SK-N-SH treated with all-trans-retinoic acid at 6 μM for 48 hours (cell line): Measurements from ENCODE around the gene ZNF71.

Source experiments
- ATAC-seq: fragments of 200-7000 bp; cut with Tn5 transposase; 3 replicates; pipeline ENCODE4 v1.9.1; 2020; ENCODE audit warnings: mild to moderate bottlenecking, moderate library complexity
- ARNTL ChIP-seq: fragments of 450-650 bp; formaldehyde crosslinking; IDR thresholded peaks from 2 replicates; pipeline ENCODE4 v1.5.0; 2020; ENCODE audit warnings: low read depth, mild to moderate bottlenecking, moderate library complexity, borderline replicate concordance
- BACH2 ChIP-seq: fragments of 250-450 bp; sonication (Bioruptor Pico); IDR thresholded peaks from 2 replicates; pipeline ENCODE4 v1.9.0; 2021; ENCODE audit warnings: mild to moderate bottlenecking, borderline replicate concordance
- CSDC2 ChIP-seq: fragments of 250-450 bp; sonication (Bioruptor Pico); IDR thresholded peaks from 2 replicates; pipeline ENCODE4 v1.5.0; 2020; ENCODE audit warnings: mild to moderate bottlenecking, moderate library complexity
- ESRRG ChIP-seq: fragments of 250-450 bp; sonication (Bioruptor Pico); IDR thresholded peaks from 2 replicates; pipeline ENCODE4 v1.6.1; 2021; ENCODE audit warnings: mild to moderate bottlenecking
- GLIS3 ChIP-seq: fragments of 250-450 bp; sonication (Bioruptor Pico); IDR thresholded peaks from 2 replicates; pipeline ENCODE4 v1.5.0; 2020; ENCODE audit warnings: mild to moderate bottlenecking, moderate library complexity
- ISL1 ChIP-seq: fragments of 250-450 bp; sonication (Bioruptor Pico); IDR thresholded peaks from 2 replicates; pipeline ENCODE4 v2.1.2; 2022; ENCODE audit warnings: mild to moderate bottlenecking, moderate library complexity
- OSR1 ChIP-seq: fragments of 250-450 bp; sonication (Bioruptor Pico); IDR thresholded peaks from 2 replicates; pipeline ENCODE4 v1.8.0; 2022; ENCODE audit warnings: moderate library complexity, mild to moderate bottlenecking, inconsistent platforms
- PPARA ChIP-seq: fragments of 250-450 bp; sonication (Bioruptor Pico); IDR thresholded peaks from 2 replicates; pipeline ENCODE4 v1.5.0; 2020; ENCODE audit warnings: mild to moderate bottlenecking, borderline replicate concordance
- RARB ChIP-seq: fragments of 250-450 bp; sonication (Bioruptor Pico); IDR thresholded peaks from 2 replicates; pipeline ENCODE4 v1.8.0; 2021; ENCODE audit warnings: mild to moderate bottlenecking, moderate library complexity
- SNAI2 ChIP-seq: fragments of 250-450 bp; sonication (Bioruptor Pico); IDR thresholded peaks from 2 replicates; pipeline ENCODE4 v1.5.0; 2020; ENCODE audit warnings: mild to moderate bottlenecking, moderate library complexity
- TCF4 ChIP-seq: fragments of 250-450 bp; sonication (Bioruptor Pico); IDR thresholded peaks from 2 replicates; pipeline ENCODE4 v1.8.0; 2021; ENCODE audit warnings: mild to moderate bottlenecking, moderate library complexity, borderline replicate concordance
- TOX ChIP-seq: fragments of 250-450 bp; sonication (Bioruptor Pico); IDR thresholded peaks from 2 replicates; pipeline ENCODE4 v1.8.0; 2021; ENCODE audit warnings: mild to moderate bottlenecking, moderate library complexity, borderline replicate concordance
- ZC3H10 ChIP-seq: fragments of 250-450 bp; sonication (Bioruptor Pico); IDR thresholded peaks from 2 replicates; pipeline ENCODE4 v1.5.1; 2021; ENCODE audit warnings: mild to moderate bottlenecking, moderate library complexity
- ZFP3 ChIP-seq: fragments of 250-450 bp; sonication (Bioruptor Pico); IDR thresholded peaks from 2 replicates; pipeline ENCODE4 v1.5.0; 2020; ENCODE audit warnings: mild to moderate bottlenecking, moderate library complexity
- ZFP30 ChIP-seq: fragments of 450-650 bp; formaldehyde crosslinking; IDR thresholded peaks from 2 replicates; pipeline ENCODE4 v1.5.0; 2022; ENCODE audit warnings: mild to moderate bottlenecking, moderate library complexity
- ZNF565 ChIP-seq: fragments of 450-650 bp; formaldehyde crosslinking; conservative IDR thresholded peaks from 2 replicates; pipeline ENCODE4 v1.5.0; 2020; ENCODE audit warnings: low read depth, mild to moderate bottlenecking, moderate library complexity
- ZNF70 ChIP-seq: fragments of 450-650 bp; formaldehyde crosslinking; IDR thresholded peaks from 2 replicates; pipeline ENCODE4 v1.5.0; 2020; ENCODE audit warnings: mild to moderate bottlenecking, moderate library complexity
- ZNF8 ChIP-seq: fragments of 450-650 bp; formaldehyde crosslinking; IDR thresholded peaks from 2 replicates; pipeline ENCODE4 v1.5.0; 2020; ENCODE audit warnings: mild to moderate bottlenecking, moderate library complexity
- TF ChIP-seq, protein P1 (sequence below): fragments of 250-450 bp; sonication (Bioruptor Pico); IDR thresholded peaks from 2 replicates; pipeline ENCODE4 v1.5.0; 2020; ENCODE audit warnings: mild to moderate bottlenecking, moderate library complexity
- TF ChIP-seq, protein P2 (sequence below): fragments of 250-450 bp; sonication (Bioruptor Pico); IDR thresholded peaks from 2 replicates; pipeline ENCODE4 v1.5.1; 2021; ENCODE audit warnings: mild to moderate bottlenecking, moderate library complexity
- TF ChIP-seq, protein P3 (sequence below): fragments of 250-450 bp; sonication (Bioruptor Pico); IDR thresholded peaks from 2 replicates; pipeline ENCODE4 v1.8.0; 2020; ENCODE audit warnings: mild to moderate bottlenecking, moderate library complexity, borderline replicate concordance

The ZNF71 gene

DNA sequence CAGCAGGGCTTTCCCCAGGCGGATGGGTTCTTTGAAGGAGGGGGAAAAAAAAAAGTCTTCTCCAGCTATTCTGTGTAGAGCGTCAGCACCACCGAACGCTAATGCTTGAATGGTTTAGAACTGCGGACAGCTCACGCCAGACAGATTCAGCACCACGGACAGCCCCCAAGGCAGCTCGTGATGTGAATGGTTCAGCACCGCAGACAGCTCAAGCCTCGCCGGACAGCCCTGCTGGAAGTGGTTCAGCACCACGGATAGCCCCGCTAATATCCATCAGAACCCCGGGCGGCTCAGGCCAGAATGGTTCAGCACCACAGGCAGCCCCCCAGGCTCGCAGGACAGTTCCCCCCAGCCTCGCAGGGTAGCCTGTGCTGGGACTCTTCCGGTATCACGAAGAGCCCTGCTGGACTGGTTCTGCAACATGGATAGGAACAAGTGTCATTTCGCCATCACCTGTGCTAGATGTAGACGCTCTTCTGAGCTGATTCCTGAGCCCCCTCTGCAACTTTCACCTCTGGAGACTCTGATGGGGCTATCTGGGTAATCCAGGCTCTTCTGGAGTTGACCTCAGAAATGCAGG, 43.0 kb downstream of the ZNF71 start:
- no peak for ATAC-seq
- TF ChIP-seq ZNF70 (CRISPR knock-in tag) (no peak), ZFP3 (CRISPR knock-in tag) (peak; percentile 79), PPARA (CRISPR knock-in tag) (no peak), CSDC2 (CRISPR knock-in tag) (peak; percentile 95), ISL1 (peak; percentile 17; the same call in 1 of the 2 replicates), ZC3H10 (no peak), RARB (CRISPR knock-in tag) (no peak), BACH2 (CRISPR knock-in tag) (no peak), GLIS3 (CRISPR knock-in tag) (no peak), ZFP30 (no peak), SNAI2 (no peak)
- TF ChIP-seq, protein P1, sequence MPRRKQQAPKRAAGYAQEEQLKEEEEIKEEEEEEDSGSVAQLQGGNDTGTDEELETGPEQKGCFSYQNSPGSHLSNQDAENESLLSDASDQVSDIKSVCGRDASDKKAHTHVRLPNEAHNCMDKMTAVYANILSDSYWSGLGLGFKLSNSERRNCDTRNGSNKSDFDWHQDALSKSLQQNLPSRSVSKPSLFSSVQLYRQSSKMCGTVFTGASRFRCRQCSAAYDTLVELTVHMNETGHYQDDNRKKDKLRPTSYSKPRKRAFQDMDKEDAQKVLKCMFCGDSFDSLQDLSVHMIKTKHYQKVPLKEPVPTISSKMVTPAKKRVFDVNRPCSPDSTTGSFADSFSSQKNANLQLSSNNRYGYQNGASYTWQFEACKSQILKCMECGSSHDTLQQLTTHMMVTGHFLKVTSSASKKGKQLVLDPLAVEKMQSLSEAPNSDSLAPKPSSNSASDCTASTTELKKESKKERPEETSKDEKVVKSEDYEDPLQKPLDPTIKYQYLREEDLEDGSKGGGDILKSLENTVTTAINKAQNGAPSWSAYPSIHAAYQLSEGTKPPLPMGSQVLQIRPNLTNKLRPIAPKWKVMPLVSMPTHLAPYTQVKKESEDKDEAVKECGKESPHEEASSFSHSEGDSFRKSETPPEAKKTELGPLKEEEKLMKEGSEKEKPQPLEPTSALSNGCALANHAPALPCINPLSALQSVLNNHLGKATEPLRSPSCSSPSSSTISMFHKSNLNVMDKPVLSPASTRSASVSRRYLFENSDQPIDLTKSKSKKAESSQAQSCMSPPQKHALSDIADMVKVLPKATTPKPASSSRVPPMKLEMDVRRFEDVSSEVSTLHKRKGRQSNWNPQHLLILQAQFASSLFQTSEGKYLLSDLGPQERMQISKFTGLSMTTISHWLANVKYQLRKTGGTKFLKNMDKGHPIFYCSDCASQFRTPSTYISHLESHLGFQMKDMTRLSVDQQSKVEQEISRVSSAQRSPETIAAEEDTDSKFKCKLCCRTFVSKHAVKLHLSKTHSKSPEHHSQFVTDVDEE (CRISPR knock-in tag), result peak; percentile 33; the same call in 1 of the 2 replicates

DNA sequence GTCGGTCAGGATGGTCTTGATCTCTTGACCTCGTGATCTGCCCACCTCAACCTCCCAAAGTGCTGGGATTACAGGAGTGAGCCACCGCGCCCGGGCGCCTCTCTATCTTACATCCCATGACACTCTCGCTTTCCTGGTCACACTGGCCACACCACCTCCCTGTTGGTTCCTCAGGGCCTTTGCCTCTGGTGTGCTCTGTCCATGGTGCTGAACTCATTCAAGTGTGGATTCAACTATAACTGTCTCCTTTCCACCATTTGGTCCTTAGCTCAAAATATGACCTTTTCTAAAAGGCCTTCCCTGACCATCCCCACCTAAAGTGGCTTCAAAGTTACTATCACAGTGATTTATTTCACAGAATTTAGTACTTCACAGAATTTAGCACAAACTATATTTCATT, 44.1 kb downstream of the ZNF71 start:
- TF ChIP-seq ARNTL (no peak), SNAI2 (no peak), GLIS3 (CRISPR knock-in tag) (no peak), OSR1 (CRISPR knock-in tag) (no peak), TCF4 (CRISPR knock-in tag) (no peak), ZNF8 (no peak)
- TF ChIP-seq, protein P1 (CRISPR knock-in tag), result no peak
- TF ChIP-seq, all 23 proteins: peak for 0
- no peak for ATAC-seq

DNA sequence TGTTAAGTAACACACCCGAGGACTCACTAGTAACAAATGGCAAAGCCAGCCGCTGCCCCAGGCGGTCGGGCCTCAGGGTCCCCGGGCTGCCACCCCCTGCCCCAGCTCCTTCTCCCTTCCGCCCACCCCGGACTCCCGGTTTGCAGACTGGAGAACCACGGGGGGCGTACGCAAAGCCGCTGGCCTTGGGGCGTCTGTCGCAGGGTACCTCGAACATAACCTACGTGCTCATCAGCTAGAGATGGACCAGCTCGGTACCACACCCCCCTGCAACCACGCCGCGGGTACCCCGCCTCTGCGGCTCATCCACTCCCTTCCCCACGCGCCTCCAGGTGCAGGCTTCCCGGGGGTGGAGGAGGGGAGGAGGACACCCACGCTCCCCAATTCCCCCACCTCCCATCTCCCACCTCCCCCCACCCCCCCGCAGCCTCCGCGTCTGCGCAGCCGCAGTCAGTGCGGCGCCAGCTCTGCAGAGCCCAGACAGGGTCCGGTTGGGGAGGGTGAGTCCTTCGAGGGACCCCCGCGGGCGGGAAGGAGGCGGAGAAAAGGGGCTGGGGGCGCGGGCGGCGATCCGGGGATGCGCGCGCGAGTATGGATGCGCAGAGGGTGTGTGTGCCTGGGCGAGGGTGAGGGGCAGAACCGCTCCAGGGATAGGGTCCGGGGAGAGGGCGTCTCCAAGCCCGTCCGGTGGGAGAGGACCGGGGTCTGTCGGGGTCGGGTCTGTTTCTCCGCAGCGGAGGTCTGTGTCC, 47.8 kb downstream of the ZNF71 start, which contains the start of gene SMIM17:
TSS of gene SMIM17 (plus strand) at position 449 of the 749 bp plus-strand sequence. CDS start 2,509 bp downstream, outside the sequence.
- TF ChIP-seq ESRRG (CRISPR knock-in tag), result no peak
- no peak for TF ChIP-seq TOX (CRISPR knock-in tag)
- no peak for TF ChIP-seq ZC3H10
- no peak for TF ChIP-seq GLIS3 (CRISPR knock-in tag)
- no peak for TF ChIP-seq ISL1
- no peak for TF ChIP-seq ZNF70 (CRISPR knock-in tag)
- no peak for ATAC-seq

DNA sequence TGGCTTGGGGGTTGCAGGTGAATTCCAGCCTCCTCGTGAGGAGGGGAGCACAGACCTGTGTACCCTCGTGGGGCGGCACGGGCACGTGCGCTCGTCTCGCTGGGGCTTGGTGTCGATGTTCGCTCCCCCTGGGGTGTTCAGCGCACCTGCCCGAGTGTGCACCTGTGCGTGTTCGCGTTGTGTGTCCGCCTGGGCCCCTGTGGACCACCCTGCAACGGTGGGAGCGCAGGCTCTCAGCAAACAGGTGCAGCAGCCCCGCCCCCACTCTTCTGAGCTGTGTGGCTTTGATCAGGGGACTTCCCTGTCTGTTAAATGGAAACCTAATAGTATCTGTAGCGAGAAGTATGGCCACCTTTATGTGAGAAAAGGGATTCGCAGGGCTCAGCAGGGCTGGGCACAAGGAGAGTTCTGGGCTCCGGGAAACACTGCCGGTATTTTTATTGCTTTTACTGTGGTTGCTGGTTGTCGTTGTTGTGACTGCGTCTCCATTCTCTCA, 48.4 kb downstream of the ZNF71 start:
- no peak for ATAC-seq
- TF ChIP-seq ESRRG (CRISPR knock-in tag), result no peak
- TF ChIP-seq CSDC2 (CRISPR knock-in tag), result no peak
- no peak for TF ChIP-seq ARNTL
- TF ChIP-seq RARB (CRISPR knock-in tag), result no peak
- TF ChIP-seq TOX (CRISPR knock-in tag), result no peak

DNA sequence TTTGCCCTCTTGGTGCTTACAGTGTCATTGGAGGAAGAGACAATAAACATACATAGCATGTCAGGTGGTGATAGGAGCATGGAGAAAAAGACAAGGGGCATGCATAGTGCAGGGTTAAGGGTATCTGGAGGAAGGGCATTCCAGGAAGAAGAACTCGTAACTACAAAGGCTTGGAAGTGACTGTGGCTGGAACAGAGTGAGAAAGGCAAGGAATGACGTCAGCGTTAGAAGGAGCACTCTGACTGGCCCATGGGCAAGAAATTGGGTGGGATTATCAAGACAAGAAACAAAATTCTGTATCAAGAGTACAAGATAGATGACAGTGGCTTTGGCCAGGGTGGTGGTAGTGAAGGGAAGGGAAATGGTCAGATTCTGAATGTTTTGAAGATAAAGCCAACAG, 59.0 kb downstream of the ZNF71 start:
- no peak for ATAC-seq
- TF ChIP-seq, protein P2, sequence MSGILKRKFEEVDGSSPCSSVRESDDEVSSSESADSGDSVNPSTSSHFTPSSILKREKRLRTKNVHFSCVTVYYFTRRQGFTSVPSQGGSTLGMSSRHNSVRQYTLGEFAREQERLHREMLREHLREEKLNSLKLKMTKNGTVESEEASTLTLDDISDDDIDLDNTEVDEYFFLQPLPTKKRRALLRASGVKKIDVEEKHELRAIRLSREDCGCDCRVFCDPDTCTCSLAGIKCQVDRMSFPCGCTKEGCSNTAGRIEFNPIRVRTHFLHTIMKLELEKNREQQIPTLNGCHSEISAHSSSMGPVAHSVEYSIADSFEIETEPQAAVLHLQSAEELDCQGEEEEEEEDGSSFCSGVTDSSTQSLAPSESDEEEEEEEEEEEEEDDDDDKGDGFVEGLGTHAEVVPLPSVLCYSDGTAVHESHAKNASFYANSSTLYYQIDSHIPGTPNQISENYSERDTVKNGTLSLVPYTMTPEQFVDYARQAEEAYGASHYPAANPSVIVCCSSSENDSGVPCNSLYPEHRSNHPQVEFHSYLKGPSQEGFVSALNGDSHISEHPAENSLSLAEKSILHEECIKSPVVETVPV (CRISPR knock-in tag), result no peak
- TF ChIP-seq TCF4 (CRISPR knock-in tag) (no peak), ZFP30 (no peak), ZNF565 (CRISPR knock-in tag) (no peak), ZC3H10 (no peak)
- TF ChIP-seq, protein P3, sequence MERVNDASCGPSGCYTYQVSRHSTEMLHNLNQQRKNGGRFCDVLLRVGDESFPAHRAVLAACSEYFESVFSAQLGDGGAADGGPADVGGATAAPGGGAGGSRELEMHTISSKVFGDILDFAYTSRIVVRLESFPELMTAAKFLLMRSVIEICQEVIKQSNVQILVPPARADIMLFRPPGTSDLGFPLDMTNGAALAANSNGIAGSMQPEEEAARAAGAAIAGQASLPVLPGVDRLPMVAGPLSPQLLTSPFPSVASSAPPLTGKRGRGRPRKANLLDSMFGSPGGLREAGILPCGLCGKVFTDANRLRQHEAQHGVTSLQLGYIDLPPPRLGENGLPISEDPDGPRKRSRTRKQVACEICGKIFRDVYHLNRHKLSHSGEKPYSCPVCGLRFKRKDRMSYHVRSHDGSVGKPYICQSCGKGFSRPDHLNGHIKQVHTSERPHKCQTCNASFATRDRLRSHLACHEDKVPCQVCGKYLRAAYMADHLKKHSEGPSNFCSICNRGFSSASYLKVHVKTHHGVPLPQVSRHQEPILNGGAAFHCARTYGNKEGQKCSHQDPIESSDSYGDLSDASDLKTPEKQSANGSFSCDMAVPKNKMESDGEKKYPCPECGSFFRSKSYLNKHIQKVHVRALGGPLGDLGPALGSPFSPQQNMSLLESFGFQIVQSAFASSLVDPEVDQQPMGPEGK, result no peak
- TF ChIP-seq, protein P1 (CRISPR knock-in tag), result no peak
